H9 (cell line): ENCODE results near the gene PRDM2. TPM values are rescaled to one million over a fixed set of nuclear protein-coding genes. Genes with fewer than 3 reads are reported as not detected.
A peak's percentile ranks its signal among the peaks of the same experiment; 100 is the strongest.

Experiments used
- DNase-seq: peaks from one replicate; pipeline ENCODE4 v3.0.0-alpha.2; 2017
- H2AFZ ChIP-seq: one replicate; pipeline ENCODE4 v1.6.1; 2013; ENCODE audit warnings: mild to moderate bottlenecking, low read length, control low read depth, moderate library complexity
- H2AK5ac ChIP-seq: 2 replicates; pipeline ENCODE4 v1.6.1; 2013; ENCODE audit warnings: low read length, control low read depth, mixed read lengths; ENCODE audit not compliant: insufficient read length
- H2BK120ac ChIP-seq: one replicate; pipeline ENCODE4 v1.6.1; 2013; ENCODE audit warnings: low read depth, mild to moderate bottlenecking, low read length, control low read depth, inconsistent platforms; ENCODE audit not compliant: poor library complexity, severe bottlenecking
- H2BK12ac ChIP-seq: 2 replicates; pipeline ENCODE4 v1.6.1; 2013; ENCODE audit warnings: low read length, control low read depth, mixed read lengths, low read depth; ENCODE audit not compliant: insufficient read length
- H2BK15ac ChIP-seq: 2 replicates; pipeline ENCODE4 v1.6.1; 2013; ENCODE audit warnings: low read depth, low read length, control low read depth
- H2BK20ac ChIP-seq: one replicate; pipeline ENCODE4 v1.6.1; 2013; ENCODE audit warnings: low read depth, mild to moderate bottlenecking, low read length, control low read depth, inconsistent platforms; ENCODE audit not compliant: poor library complexity, severe bottlenecking
- H2BK5ac ChIP-seq: 2 replicates; pipeline ENCODE4 v1.6.1; 2013; ENCODE audit warnings: low read length, control low read depth, mixed read lengths; ENCODE audit not compliant: insufficient read length
- H3K14ac ChIP-seq: 2 replicates; pipeline ENCODE4 v1.6.1; 2013; ENCODE audit warnings: low read length, control low read depth; ENCODE audit not compliant: insufficient read depth
- H3K18ac ChIP-seq: 2 replicates; pipeline ENCODE4 v1.6.1; 2013; ENCODE audit warnings: low read depth, mild to moderate bottlenecking, mixed read lengths, low read length, control low read depth; ENCODE audit not compliant: insufficient read length
- H3K23ac ChIP-seq: 2 replicates; pipeline ENCODE4 v1.6.1; 2013; ENCODE audit warnings: low read length, control low read depth, mixed read lengths, low read depth; ENCODE audit not compliant: insufficient read length
- H3K23me2 ChIP-seq: 2 replicates; pipeline ENCODE4 v1.6.1; 2013; ENCODE audit warnings: low read depth, mild to moderate bottlenecking, mixed read lengths, low read length, control low read depth; ENCODE audit not compliant: insufficient read length, poor library complexity, severe bottlenecking
- H3K27ac ChIP-seq: 2 replicates; pipeline ENCODE4 v1.5.1; 2013; ENCODE audit warnings: low read length, control low read depth, mixed read lengths, low read depth; ENCODE audit not compliant: insufficient read length
- H3K27me3 ChIP-seq: 2 replicates; pipeline ENCODE4 v1.6.1; 2013; ENCODE audit warnings: low read length, control low read depth, inconsistent platforms; ENCODE audit not compliant: insufficient read depth
- H3K4ac ChIP-seq: 2 replicates; pipeline ENCODE4 v1.6.1; 2013; ENCODE audit warnings: low read depth, mild to moderate bottlenecking, control low read depth, inconsistent platforms, low read length, moderate library complexity
- H3K4me1 ChIP-seq: 2 replicates; pipeline ENCODE4 v1.6.1; 2013; ENCODE audit warnings: low read length, control low read depth, inconsistent platforms; ENCODE audit not compliant: insufficient read depth
- H3K4me2 ChIP-seq: 2 replicates; pipeline ENCODE4 v1.6.1; 2013; ENCODE audit warnings: low read length, control low read depth, mixed read lengths; ENCODE audit not compliant: insufficient read length, insufficient read depth
- H3K56ac ChIP-seq: 2 replicates; pipeline ENCODE4 v1.6.1; 2013; ENCODE audit warnings: low read depth, mild to moderate bottlenecking, mixed read lengths, low read length, control low read depth; ENCODE audit not compliant: insufficient read length
- H3K79me1 ChIP-seq: 2 replicates; pipeline ENCODE4 v1.6.1; 2013; ENCODE audit warnings: low read depth, mild to moderate bottlenecking, moderate library complexity, low read length, control low read depth, inconsistent platforms; ENCODE audit not compliant: insufficient read depth, poor library complexity, severe bottlenecking
- H3K79me2 ChIP-seq: 2 replicates; pipeline ENCODE4 v1.6.1; 2013; ENCODE audit warnings: low read length, control low read depth, inconsistent platforms; ENCODE audit not compliant: insufficient read depth
- H3K9ac ChIP-seq: 2 replicates; pipeline ENCODE4 v1.6.1; 2013; ENCODE audit warnings: low read length, control low read depth, mixed read lengths; ENCODE audit not compliant: insufficient read length; ENCODE audit errors: extremely low read depth
- H3K9me3 ChIP-seq: one replicate; pipeline ENCODE4 v1.6.1; 2013; ENCODE audit warnings: low read depth, low read length, inconsistent platforms; ENCODE audit not compliant: control insufficient read depth
- H3T11ph ChIP-seq: one replicate; pipeline ENCODE4 v1.6.1; 2013; ENCODE audit warnings: mild to moderate bottlenecking, low read length, control low read depth, inconsistent platforms
- H4K20me1 ChIP-seq: one replicate; pipeline ENCODE4 v1.6.1; 2013; ENCODE audit not compliant: control insufficient read depth, insufficient read length, insufficient read depth
- H4K5ac ChIP-seq: 2 replicates; pipeline ENCODE4 v1.6.1; 2013; ENCODE audit warnings: low read depth, mild to moderate bottlenecking, mixed read lengths, low read length, control low read depth; ENCODE audit not compliant: insufficient read length
- H4K8ac ChIP-seq: replicated peaks from 2 replicates; pipeline ENCODE4 v1.6.1; 2013; ENCODE audit warnings: low read length, control low read depth, mixed read lengths, low read depth; ENCODE audit not compliant: insufficient read length
- H4K91ac ChIP-seq: 2 replicates; pipeline ENCODE4 v1.6.1; 2013; ENCODE audit warnings: low read depth, mild to moderate bottlenecking, moderate library complexity, mixed read lengths, low read length, control low read depth; ENCODE audit not compliant: insufficient read length
- H3K27ac Mint-ChIP-seq, 3 experiments: 2 replicates in 2 of 3; 3 replicates in 1 of 3; pipeline ENCODE4 v1.8.0; 2020 to 2021; ENCODE audit warnings: mixed read lengths in 3 of 3, mild to moderate bottlenecking in 1 of 3, moderate library complexity in 1 of 3
- H3K27me3 Mint-ChIP-seq: 2 replicates; pipeline ENCODE4 v1.8.0; 2021; ENCODE audit warnings: low read depth, mild to moderate bottlenecking, moderate library complexity, mixed read lengths
- H3K36me3 Mint-ChIP-seq, 3 experiments: 2 replicates in 2 of 3; 3 replicates in 1 of 3; pipeline ENCODE4 v1.8.0; 2020 to 2021; ENCODE audit warnings: low read depth in 3 of 3, mixed read lengths in 3 of 3; ENCODE audit not compliant: insufficient read depth in 1 of 3
- H3K4me1 Mint-ChIP-seq, 2 experiments: 2 replicates each; pipeline ENCODE4 v1.8.0; 2020; ENCODE audit warnings: mixed read lengths in 2 of 2
- H3K4me3 Mint-ChIP-seq, 2 experiments: 2 replicates in 1 of 2; 3 replicates in 1 of 2; pipeline ENCODE4 v1.8.0; 2020 to 2021; ENCODE audit warnings: mild to moderate bottlenecking in 2 of 2, mixed read lengths in 2 of 2, moderate library complexity in 1 of 2
- H3K9me3 Mint-ChIP-seq, 2 experiments: 2 replicates in 1 of 2; 3 replicates in 1 of 2; pipeline ENCODE4 v1.8.0; 2020; ENCODE audit warnings: mild to moderate bottlenecking in 2 of 2, mixed read lengths in 2 of 2, moderate library complexity in 1 of 2
- WGBS: extraction: QIAGEN DNeasy Blood & Tissue Kit; methylation state at CpG from one replicate; pipeline ENCODE4 v1.1.7; 2013; ENCODE audit warnings: missing lambda C conversion rate, low lambda C conversion rate, mixed read lengths; ENCODE audit not compliant: insufficient read length; ENCODE audit errors: extremely low coverage; 5-methylcytosine and 5-hydroxymethylcytosine counted together
- total RNA-seq: library from RNA; stranded (reverse); gene quantifications from 2 replicates; pipeline ENCODE4 v1.2.1, GENCODE V29; 2021
- TF ChIP-seq, protein P1 (sequence below): fragments of 200-600 bp; sonication (generic); conservative IDR thresholded peaks from 3 replicates; pipeline ENCODE4 v1.8.0; 2021; ENCODE audit warnings: antibody characterized with exemption, mild to moderate bottlenecking

The PRDM2 gene
- total RNA-seq, 1 experiment from 2014 or later, result 24.5 TPM

DNA sequence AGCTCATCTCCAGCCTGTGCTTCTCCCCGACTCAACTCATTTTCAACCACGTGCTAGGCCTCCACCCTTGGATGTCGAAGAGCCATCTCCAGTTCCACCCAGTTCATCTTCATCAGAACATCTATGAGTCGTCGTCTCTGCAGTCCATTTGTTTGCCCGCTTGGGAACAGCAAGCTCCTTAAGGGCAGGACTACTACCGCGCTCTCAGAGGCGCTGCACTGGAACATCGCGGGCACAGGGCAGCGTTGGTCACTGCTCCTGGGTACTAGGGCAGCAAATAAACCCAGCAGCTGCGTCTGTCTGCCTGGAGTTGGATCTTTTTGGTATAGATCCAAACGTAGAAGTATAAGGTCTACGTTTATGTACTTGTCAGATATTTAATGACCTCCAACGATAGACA, 478 bp upstream of the PRDM2 start:
- no peak overlapping the region for H4K5ac ChIP-seq
- no peak overlapping the region for H3K9ac ChIP-seq
- peak overlapping the region; percentile 9; the same call in 1 of the 2 replicates for H2BK15ac ChIP-seq
- peaks cover 4 to 11% (median 4%) of the 10 kb centered on the region in 3 experiments; a peak in 6 of 7 replicates for H3K36me3 Mint-ChIP-seq
- no peak overlapping the region for H2BK12ac ChIP-seq
- no peak overlapping the region for H3T11ph ChIP-seq
- H2BK5ac ChIP-seq, result no peak overlapping the region
- no peaks in the 10 kb centered on the region for H3K79me1 ChIP-seq
- H3K27ac ChIP-seq, result no peak overlapping the region
- H3K56ac ChIP-seq, result no peak overlapping the region
- H3K9me3 Mint-ChIP-seq, result peaks cover 9 to 20% of the 10 kb centered on the region in 2 experiments
- DNase-seq, result peak; percentile 37
- no CpG with 5 or more reads among the region's 16 CpGs for WGBS
- peaks cover 5% of the 10 kb centered on the region; the same call in 1 of the 2 replicates for H3K27me3 ChIP-seq
- H3K27ac Mint-ChIP-seq, result no peak overlapping the region
- H3K18ac ChIP-seq, result peak overlapping the region; percentile 95
- peak overlapping the region; percentile 59 to 80 for H3K4me3 Mint-ChIP-seq
- H3K14ac ChIP-seq, result 0 out of 2 replicates have a peak overlapping the region, but pooled peaks have one; percentile 81
- H3K9me3 ChIP-seq, result no peaks in the 10 kb centered on the region
- TF ChIP-seq, protein P1, sequence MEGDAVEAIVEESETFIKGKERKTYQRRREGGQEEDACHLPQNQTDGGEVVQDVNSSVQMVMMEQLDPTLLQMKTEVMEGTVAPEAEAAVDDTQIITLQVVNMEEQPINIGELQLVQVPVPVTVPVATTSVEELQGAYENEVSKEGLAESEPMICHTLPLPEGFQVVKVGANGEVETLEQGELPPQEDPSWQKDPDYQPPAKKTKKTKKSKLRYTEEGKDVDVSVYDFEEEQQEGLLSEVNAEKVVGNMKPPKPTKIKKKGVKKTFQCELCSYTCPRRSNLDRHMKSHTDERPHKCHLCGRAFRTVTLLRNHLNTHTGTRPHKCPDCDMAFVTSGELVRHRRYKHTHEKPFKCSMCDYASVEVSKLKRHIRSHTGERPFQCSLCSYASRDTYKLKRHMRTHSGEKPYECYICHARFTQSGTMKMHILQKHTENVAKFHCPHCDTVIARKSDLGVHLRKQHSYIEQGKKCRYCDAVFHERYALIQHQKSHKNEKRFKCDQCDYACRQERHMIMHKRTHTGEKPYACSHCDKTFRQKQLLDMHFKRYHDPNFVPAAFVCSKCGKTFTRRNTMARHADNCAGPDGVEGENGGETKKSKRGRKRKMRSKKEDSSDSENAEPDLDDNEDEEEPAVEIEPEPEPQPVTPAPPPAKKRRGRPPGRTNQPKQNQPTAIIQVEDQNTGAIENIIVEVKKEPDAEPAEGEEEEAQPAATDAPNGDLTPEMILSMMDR, result no peak
- no peak overlapping the region for H2BK20ac ChIP-seq
- no peak overlapping the region for H2AFZ ChIP-seq
- no peak overlapping the region for H2AK5ac ChIP-seq
- no peaks in the 10 kb centered on the region for H3K79me2 ChIP-seq
- peak overlapping the region; percentile 77 for H3K4me2 ChIP-seq
- H3K23me2 ChIP-seq, result peaks cover 6% of the 10 kb centered on the region
- H2BK120ac ChIP-seq, result no peak overlapping the region
- no peaks in the 10 kb centered on the region for H4K20me1 ChIP-seq
- H3K4me1 ChIP-seq, result no peaks in the 10 kb centered on the region
- H4K8ac ChIP-seq, result no peak overlapping the region
- peaks cover 64% of the 10 kb centered on the region for H3K27me3 Mint-ChIP-seq
- H3K23ac ChIP-seq, result no peak overlapping the region
- H3K4me1 Mint-ChIP-seq, result peaks cover 9 to 10% of the 10 kb centered on the region in 2 experiments
- no peak overlapping the region for H3K4ac ChIP-seq
- H4K91ac ChIP-seq, result no peak overlapping the region
